Measurements from ENCODE around the gene SPATA21. TPM values are rescaled to one million over a fixed set of nuclear protein-coding genes. Genes with fewer than 3 reads are reported as not detected.

SPATA21 gene
- total and polyA plus RNA-seq, 12 donors, result 0.13 to 3.1 (median 0.16) TPM; not detected in 8

DNA sequence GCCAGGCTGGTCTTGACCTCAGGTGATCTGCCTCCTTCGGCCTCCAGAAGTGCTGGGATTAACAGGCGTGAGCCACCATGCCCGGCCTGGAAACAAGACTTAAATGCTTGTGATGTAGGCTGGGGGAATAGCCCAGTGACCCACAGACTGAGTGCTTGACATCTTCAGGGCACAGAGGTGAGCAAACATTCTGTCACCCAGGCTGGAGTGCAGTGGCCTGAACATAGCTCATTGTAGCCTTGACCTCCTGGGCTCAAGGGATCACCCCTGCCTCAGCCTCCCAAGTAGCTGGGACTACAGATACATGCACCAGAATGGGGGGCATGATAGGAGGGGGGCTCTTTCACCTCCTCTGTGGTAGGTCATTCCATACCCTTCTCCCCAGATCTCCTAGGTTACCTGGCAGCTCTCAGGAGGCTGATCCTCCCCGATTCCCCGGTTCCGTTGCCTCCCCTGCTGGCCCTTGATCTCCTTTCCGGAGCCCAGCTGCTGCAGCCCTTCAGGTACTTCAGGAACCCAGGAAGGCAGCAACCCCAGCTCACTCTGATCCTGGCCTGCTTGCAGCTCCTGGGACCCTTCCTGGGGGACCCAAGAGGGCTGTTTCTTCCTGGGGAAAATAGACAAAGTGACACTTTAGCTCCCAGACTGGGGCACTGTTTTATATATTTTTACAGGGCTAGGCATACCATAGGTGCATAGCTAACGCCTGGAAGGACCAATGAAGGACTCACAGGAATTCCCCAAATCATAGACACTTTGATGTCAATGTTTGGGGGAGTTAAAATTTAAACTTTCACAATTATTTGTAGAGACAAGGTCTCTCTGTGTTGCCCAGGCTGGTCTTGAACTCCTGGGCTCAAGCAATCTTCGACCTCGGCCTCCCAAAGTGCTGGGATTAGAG is 11.8 kb downstream of the SPATA21 start:
- no peaks in the 10 kb centered on the region for H3K9me3 ChIP-seq (replicated peaks in 1 of 3)
- no peak for DNase-seq
- intact Hi-C loops (cut with DNase I), result no loop called here
- H3K36me3 ChIP-seq (replicated peaks in 1 of 2), result no peaks in the 10 kb centered on the region
- H3K4me3 ChIP-seq, result no peak overlapping the region
- 90 to 93% (median 91%) methylated on average over 10 of the region's 10 CpGs for WGBS, 4 donors
- no peak overlapping the region for H3K27ac ChIP-seq
- TF ChIP-seq, protein P1, sequence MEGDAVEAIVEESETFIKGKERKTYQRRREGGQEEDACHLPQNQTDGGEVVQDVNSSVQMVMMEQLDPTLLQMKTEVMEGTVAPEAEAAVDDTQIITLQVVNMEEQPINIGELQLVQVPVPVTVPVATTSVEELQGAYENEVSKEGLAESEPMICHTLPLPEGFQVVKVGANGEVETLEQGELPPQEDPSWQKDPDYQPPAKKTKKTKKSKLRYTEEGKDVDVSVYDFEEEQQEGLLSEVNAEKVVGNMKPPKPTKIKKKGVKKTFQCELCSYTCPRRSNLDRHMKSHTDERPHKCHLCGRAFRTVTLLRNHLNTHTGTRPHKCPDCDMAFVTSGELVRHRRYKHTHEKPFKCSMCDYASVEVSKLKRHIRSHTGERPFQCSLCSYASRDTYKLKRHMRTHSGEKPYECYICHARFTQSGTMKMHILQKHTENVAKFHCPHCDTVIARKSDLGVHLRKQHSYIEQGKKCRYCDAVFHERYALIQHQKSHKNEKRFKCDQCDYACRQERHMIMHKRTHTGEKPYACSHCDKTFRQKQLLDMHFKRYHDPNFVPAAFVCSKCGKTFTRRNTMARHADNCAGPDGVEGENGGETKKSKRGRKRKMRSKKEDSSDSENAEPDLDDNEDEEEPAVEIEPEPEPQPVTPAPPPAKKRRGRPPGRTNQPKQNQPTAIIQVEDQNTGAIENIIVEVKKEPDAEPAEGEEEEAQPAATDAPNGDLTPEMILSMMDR (IDR thresholded peaks at IDR 0.05), result no peak
- TF ChIP-seq POLR2A (IDR thresholded peaks at IDR 0.05), result no peak
- H3K27me3 ChIP-seq, result no peaks in the 10 kb centered on the region
- H3K4me1 ChIP-seq (replicated peaks in 1 of 2), result no peaks in the 10 kb centered on the region

DNA sequence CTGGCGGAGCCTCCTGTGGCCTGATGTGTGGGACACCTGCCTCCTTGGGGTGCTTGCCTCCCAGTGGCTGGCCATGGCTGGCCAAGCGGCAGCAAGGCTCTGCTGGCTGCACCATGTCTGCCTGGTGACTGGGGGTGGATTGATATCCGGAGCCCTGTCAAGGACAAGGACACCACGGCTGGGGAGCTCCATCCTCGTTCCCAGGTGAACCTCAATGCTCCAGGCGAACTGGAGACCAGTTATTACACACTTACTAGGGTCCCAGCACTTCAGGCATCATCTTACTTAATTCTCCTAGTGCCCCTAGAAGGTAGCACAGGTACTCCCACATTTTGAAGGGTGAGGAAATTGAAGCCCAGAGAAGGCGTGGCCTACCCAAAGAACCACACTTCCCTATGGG is 15.2 kb downstream of the SPATA21 start:
- intact Hi-C loops (cut with DNase I), result no loop called here
- H3K36me3 ChIP-seq (replicated peaks in 1 of 2), result no peaks in the 10 kb centered on the region

DNA sequence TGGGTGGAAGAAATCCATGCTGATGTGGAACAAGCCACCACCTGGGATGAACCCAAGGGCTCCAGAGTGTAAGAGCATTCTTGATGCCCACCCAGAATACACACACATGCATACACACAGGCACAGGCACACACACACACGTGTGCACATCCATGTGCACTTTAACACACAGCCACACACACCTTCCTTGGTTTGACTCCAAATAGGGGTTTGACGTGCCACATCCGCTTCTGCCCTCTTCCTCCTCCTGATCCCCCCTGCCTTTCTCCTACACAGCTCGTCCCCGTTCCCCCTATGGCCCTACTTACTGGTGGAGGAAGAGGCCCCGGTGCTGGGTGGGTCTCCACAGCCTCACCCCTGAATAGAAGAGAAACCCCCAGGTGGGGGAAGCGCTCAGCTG is 16.0 kb downstream of the SPATA21 start:
- no peaks in the 10 kb centered on the region for H3K9me3 ChIP-seq (replicated peaks in 1 of 3)
- H3K27ac ChIP-seq, result no peak overlapping the region
- 63 to 80% (median 76%) methylated on average over 7 of the region's 7 CpGs for WGBS, 4 donors
- H3K4me1 ChIP-seq (replicated peaks in 1 of 2), result no peaks in the 10 kb centered on the region
- intact Hi-C loops (cut with DNase I), result no loop called here
- no peaks in the 10 kb centered on the region for H3K27me3 ChIP-seq
- no peaks in the 10 kb centered on the region for H3K36me3 ChIP-seq (replicated peaks in 1 of 2)
- TF ChIP-seq POLR2A (IDR thresholded peaks at IDR 0.05), result no peak
- TF ChIP-seq, protein P1 (IDR thresholded peaks at IDR 0.05), result no peak
- no peak for DNase-seq
- H3K4me3 ChIP-seq, result no peak overlapping the region

More for the DNA sequence above, 15.2 kb downstream of the SPATA21 start:
- DNase-seq, result no peak
- Histone ChIP-seq H3K9me3 (replicated peaks in 1 of 3) (no peaks in the 10 kb centered on the region), H3K4me1 (replicated peaks in 1 of 2) (no peaks in the 10 kb centered on the region), H3K27ac (no peak overlapping the region), H3K4me3 (no peak overlapping the region), H3K27me3 (no peaks in the 10 kb centered on the region)
- TF ChIP-seq, protein P1 (IDR thresholded peaks at IDR 0.05), result no peak
- no peak for TF ChIP-seq POLR2A (IDR thresholded peaks at IDR 0.05)
- 40 to 100% (median 65%) methylated on average over 2 to 7 of the region's 7 CpGs for WGBS, 4 donors

DNA sequence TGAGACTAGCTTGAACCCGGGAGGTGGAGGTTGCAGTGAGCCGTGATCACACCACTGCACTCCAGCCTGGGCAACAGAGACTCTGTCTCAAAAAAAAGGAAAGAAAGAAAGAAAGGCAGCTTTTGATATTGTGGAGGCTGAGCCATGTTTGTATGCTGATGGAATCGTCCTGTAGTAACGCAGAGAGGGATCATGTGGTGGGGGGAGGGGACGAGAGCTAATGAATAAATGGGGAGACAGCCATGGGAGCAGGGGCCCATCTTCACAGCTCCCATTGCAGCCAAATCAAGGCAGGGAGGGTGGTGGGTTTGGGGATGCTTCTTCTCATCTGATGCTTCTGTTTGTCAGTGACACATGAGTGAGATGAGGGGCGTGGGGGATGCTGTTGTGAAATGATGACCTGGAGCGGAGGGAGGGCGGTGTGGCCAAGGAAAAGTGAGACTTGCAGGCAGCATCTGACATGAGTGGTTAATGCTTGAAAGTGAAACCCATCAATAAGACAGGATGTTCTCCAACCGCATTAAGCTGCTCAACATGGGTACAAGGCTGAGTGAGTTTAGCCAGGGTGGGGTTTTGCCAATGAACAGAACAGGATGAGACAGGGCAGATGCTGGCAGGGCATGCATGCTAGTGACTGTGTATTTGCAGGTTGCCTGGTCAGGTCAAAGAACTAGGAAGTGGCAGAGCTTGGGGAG is 16.7 kb downstream of the SPATA21 start:
- H3K27ac ChIP-seq, result no peak overlapping the region
- H3K4me1 ChIP-seq (replicated peaks in 1 of 2), result no peaks in the 10 kb centered on the region
- no peak for DNase-seq
- no peaks in the 10 kb centered on the region for H3K9me3 ChIP-seq (replicated peaks in 1 of 3)
- H3K4me3 ChIP-seq, result no peak overlapping the region
- WGBS, 4 donors, result 60 to 74% (median 71%) methylated on average over 9 of the region's 9 CpGs
- H3K36me3 ChIP-seq (replicated peaks in 1 of 2), result no peaks in the 10 kb centered on the region
- intact Hi-C loops (cut with DNase I), result no loop called here
- no peaks in the 10 kb centered on the region for H3K27me3 ChIP-seq
- no peak for TF ChIP-seq POLR2A (IDR thresholded peaks at IDR 0.05)
- TF ChIP-seq, protein P1 (IDR thresholded peaks at IDR 0.05), result no peak
